ENCODE results near the gene CCDC141.
"Not testable (repeated sequence)": the region's sequence is repeated elsewhere in the genome, so short reads cannot be mapped to it uniquely, and the experiment has no call there.

CCDC141 gene

DNA sequence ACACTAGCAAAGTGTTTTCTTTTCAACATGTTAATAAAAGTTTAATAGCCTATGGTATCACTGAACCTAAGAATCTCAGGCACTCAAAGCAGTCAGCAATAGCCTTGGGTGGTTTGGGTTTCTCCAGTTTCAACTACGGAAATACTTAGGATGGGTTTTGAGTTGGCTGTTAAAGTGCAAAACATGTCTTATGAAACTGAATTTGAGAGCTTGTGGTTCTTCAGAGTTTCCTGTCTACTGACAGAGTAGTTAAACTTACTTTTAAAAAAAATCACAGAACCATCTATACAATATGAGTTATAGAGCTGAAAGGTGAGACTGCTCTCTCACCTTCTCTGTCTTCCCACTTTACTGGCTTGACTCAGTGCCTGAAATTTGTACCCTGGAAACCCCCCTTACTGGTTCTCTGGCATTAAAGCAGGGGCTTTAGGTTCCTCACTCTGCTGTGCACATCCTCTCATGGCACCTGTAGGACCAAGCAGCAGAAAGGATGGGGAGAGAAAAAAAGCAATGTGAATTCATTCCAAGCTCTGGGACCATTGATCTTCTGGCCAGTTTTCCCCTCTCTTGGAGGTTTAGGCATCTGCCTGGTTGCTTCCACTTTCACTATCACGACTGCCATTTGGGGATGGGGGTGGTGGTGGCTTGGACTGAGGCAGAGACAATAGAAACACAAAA, 18.1 kb downstream of the CCDC141 start:
- no peak for TF ChIP-seq CTCF (IDR thresholded peaks at IDR 0.05; ENCODE audit: low read depth, low read length)
- no peak for DNase-seq (ENCODE audit: extremely low read depth, low read depth)

GRCh38 chr2:179024445-179024844, 25.5 kb downstream of the CCDC141 start:
- TF ChIP-seq CTCF (IDR thresholded peaks at IDR 0.05; ENCODE audit: low read depth, low read length) = no peak
- DNase-seq (ENCODE audit: extremely low read depth, low read depth) = no peak

- no peak for TF ChIP-seq CTCF (IDR thresholded peaks at IDR 0.05; ENCODE audit: low read depth, low read length)
- no peak for DNase-seq (ENCODE audit: extremely low read depth, low read depth)
These were observed 27.3 kb downstream of the CCDC141 start for GRCh38 chr2:179022685-179023084.

- no peak for TF ChIP-seq CTCF (IDR thresholded peaks at IDR 0.05; ENCODE audit: low read depth, low read length)
- no peak for DNase-seq (ENCODE audit: extremely low read depth, low read depth)
These were observed 28.7 kb downstream of the CCDC141 start for GRCh38 chr2:179021258-179021657.

DNA sequence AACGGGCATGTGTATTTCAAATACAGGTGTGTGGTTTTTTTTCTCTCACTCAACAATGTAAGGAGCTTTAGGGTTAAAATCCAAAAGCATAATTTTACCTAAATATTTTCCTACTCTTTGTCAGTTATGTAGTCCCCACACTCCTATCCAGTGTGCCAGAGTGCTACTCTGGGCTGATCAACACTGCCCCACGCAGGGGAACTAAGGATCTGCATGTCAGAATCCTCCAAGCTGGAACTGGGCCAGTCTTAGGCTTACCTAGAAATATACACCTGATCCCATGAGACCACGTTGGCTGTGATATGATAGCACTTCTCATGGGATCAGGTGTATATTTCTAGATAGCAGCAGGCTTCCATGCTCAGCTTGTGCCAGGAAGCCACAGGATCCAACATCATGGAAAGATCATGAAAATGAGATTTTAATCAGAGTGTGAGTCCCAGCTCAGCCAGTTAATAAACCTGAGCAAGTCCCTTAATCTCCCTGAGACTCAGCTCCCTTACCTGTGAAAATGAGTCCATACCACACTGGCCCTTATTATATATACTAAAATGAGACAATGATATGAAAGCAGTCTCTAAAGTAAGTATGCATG, 29.7 kb downstream of the CCDC141 start:
- TF ChIP-seq CTCF (IDR thresholded peaks at IDR 0.05; ENCODE audit: low read depth, low read length) = peak; percentile 18
- no peak for DNase-seq (ENCODE audit: extremely low read depth, low read depth)

GRCh38 chr2:179019260-179019659, 30.7 kb downstream of the CCDC141 start:
- DNase-seq (ENCODE audit: extremely low read depth, low read depth) = no peak
- no peak for TF ChIP-seq CTCF (IDR thresholded peaks at IDR 0.05; ENCODE audit: low read depth, low read length)

DNA sequence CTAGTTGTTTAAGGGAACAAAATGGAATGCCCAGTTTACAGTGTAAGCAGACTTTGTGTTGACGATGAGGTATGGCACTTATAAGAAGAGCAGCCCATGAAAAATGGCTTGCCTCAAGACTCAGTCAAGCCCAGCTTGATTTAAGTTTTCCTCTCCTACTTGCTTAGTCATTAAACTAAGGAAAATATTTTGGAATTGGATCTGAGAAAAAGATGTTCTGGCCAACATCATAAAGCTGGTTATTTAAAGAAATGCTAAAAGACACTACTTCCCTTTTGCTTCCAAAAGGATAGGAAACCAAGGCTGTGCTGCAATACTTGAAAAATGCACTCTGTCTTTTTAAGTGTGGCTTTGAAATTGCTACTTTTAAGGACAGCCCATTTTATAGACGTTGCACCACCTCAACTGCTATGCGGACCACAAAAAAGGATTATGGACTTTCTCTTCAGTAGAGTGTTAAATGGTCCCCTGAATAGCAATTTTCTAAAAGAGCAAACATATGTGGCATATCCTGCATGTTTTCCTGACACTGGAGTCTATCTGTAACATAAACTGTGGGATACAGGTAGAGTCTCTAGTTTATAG, 32.1 kb downstream of the CCDC141 start:
- DNase-seq (ENCODE audit: extremely low read depth, low read depth) = no peak
- no peak for TF ChIP-seq CTCF (IDR thresholded peaks at IDR 0.05; ENCODE audit: low read depth, low read length)

DNA sequence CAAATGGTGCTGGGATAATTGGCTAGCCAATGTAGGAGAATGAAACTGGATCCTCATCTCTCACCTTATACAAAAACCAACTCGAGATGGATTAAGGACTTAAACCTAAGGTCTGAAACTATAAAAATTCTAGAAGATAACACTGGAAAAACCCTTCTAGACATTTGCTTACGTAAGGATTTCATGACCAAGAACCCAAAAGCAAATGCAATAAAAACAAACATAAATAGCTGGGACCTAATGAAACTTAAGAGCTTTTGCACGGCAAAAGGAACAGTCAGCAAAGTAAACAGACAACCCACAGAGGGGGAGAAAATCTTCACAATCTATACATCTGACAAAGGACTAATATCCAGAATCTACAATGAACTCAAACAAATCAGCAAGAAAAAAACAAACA, 35.7 kb downstream of the CCDC141 start:
- DNase-seq (ENCODE audit: extremely low read depth, low read depth) = not testable (repeated sequence)

All from AG09319 (cell line).